Subcutaneous abdominal adipose tissue (tissue), 5 donors: ENCODE results near the gene GCNA.
"Not testable (repeated sequence)": the region's sequence is repeated elsewhere in the genome, so short reads cannot be mapped to it uniquely, and the experiment has no call there.

Experiments
- H3K27ac ChIP-seq: one replicate; pipeline ENCODE4 v1.7.0; 2013; ENCODE audit warnings: low read depth, mild to moderate bottlenecking, inconsistent platforms, low read length, moderate library complexity
- H3K27me3 ChIP-seq, 5 donors: one replicate each; pipeline ENCODE4 v1.7.0; 2013; ENCODE audit warnings: low read length in 5 of 5, inconsistent platforms in 1 of 5; ENCODE audit not compliant: control insufficient read depth in 5 of 5, insufficient read depth in 4 of 5
- H3K36me3 ChIP-seq, 5 donors: one replicate each; pipeline ENCODE4 v1.7.0; 2013; ENCODE audit warnings: low read length in 5 of 5; ENCODE audit not compliant: control insufficient read depth in 5 of 5, insufficient read depth in 5 of 5
- H3K4me1 ChIP-seq, 5 donors: one replicate each; pipeline ENCODE4 v1.7.0; 2013; ENCODE audit warnings: low read length in 5 of 5, mild to moderate bottlenecking in 3 of 5, moderate library complexity in 1 of 5; ENCODE audit not compliant: control insufficient read depth in 5 of 5, insufficient read depth in 5 of 5
- H3K4me3 ChIP-seq, 5 donors: one replicate each; pipeline ENCODE4 v1.7.0; 2013; ENCODE audit warnings: low read length in 5 of 5, low read depth in 1 of 5
- H3K9ac ChIP-seq, 5 donors: one replicate each; pipeline ENCODE4 v1.7.0; 2013; ENCODE audit warnings: low read length in 5 of 5, mild to moderate bottlenecking in 4 of 5, moderate library complexity in 3 of 5
- H3K9me3 ChIP-seq, 5 donors: one replicate each; pipeline ENCODE4 v1.7.0; 2013; ENCODE audit warnings: low read length in 5 of 5; ENCODE audit not compliant: control insufficient read depth in 5 of 5
- donor health status: healthy.
- donor health status: healthy.
- donor health status: healthy.
- donor health status: healthy.
- donor health status: healthy.

GCNA gene

DNA sequence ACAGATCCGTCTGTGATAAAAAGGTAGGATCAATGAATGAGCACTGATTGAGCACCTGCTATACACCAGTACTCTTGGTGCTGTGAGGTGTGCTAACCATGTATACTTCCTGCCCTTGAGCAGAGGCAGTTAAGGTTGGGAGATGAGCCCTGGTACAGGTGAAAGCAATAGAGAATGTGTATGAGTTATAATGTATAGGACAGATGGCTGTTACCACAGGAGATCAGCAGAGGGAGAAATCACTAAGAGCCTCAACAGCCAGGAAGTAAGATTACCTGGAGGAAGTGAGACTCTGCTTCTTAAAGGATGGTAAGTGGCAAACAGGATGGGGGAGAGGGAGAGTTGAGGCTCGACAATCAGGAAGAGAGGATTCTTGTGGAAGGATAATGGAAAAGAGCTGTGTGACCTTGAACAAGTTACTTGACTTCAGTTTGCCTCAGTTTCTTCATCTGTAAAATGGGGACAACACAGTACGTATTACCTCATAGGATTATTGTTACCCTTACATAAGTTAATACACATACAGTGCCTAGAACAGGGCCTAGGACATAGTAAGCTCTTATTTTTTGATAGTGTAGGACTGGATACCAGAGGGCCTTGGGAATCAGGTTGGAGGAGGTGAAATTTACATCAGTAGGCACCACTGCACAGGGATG is 31.0 kb downstream of the GCNA start:
- Histone ChIP-seq H3K9me3 (peaks cover 0 to 2% (median 0%) of the 10 kb centered on the region in 5 donors), H3K27ac (no peak overlapping the region), H3K27me3 (peaks cover 0 to 18% (median 4%) of the 10 kb centered on the region in 5 donors), H3K4me1 (peaks cover 0 to 12% (median 3%) of the 10 kb centered on the region in 5 donors), H3K36me3 (peaks cover 14 to 72% (median 56%) of the 10 kb centered on the region in 5 donors), H3K4me3 (no peak overlapping the region), H3K9ac (no peak overlapping the region)

DNA sequence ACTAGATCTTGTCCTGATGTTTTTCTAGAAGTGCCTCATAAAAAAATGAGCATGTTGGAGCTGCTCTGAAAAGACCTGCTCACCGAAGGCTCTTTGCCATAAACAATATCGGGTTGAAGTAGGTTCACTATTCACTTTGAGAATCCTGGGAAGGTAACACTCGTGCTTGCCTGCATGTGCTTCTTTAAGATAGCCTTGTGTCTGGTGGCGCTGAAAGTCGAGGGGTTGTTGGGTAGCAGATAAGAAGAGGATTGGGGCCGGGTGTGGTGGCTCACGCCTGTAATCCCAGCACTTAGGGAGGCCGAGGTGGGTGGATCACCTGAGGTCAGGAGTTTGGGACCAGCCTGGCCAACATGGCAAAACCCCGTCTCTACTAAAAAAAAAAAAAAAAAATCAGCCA is 33.5 kb downstream of the GCNA start:
- not testable (repeated sequence) for H3K27ac ChIP-seq
- Histone ChIP-seq H3K36me3 (peaks cover 14 to 56% (median 42%) of the 10 kb centered on the region in 5 donors), H3K27me3 (peaks cover 0 to 20% (median 3%) of the 10 kb centered on the region in 5 donors)

DNA sequence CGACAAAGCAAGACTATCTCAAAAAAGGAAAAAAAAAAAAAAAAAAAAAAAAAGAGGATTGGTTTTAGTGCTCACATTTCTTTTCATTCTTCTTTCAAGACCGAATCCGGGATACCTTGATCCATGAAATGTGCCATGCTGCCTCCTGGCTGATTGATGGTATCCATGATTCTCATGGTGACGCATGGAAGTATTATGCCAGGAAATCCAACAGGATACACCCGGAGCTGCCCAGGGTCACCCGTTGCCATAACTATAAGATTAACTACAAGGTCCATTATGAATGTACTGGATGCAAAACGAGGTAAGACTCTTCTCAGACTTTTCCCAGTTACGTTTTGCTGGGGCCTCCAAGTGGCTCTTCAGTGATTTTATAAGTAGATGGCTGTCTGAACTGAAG is 34.0 kb downstream of the GCNA start:
- Histone ChIP-seq H3K4me3 (no peak overlapping the region), H3K4me1 (peaks cover 0 to 3% (median 0%) of the 10 kb centered on the region in 5 donors), H3K27ac (no peak overlapping the region), H3K27me3 (peaks cover 0 to 22% (median 6%) of the 10 kb centered on the region in 5 donors), H3K36me3 (peaks cover 14 to 54% (median 42%) of the 10 kb centered on the region in 5 donors), H3K9ac (no peak overlapping the region), H3K9me3 (no peaks in the 10 kb centered on the region)

More for the DNA sequence above, 33.5 kb downstream of the GCNA start:
- not testable (repeated sequence) for H3K4me3 ChIP-seq, H3K9me3 ChIP-seq, H3K4me1 ChIP-seq, H3K9ac ChIP-seq

DNA sequence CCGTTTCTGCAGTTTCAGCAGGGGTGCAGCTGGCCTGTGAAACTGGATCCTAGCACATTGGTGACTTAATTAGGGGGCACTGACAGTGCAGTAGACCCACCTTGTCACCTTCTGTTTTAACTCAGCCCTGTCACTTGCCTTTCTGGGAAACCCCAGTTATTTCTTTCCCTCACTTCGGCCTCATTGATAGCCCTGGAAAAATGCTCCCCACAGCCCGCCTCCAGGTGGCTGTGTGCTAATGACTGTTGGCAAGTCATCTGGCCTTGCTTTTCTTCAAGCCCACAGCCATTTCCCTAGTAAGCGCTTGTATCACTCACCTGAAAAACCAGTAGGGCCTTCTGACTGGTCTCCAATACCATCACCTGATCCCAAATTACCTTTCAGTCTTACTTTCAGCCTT is 36.8 kb downstream of the GCNA start:
- Histone ChIP-seq H3K4me3 (no peak overlapping the region), H3K36me3 (peaks cover 5 to 40% (median 28%) of the 10 kb centered on the region in 5 donors)

DNA sequence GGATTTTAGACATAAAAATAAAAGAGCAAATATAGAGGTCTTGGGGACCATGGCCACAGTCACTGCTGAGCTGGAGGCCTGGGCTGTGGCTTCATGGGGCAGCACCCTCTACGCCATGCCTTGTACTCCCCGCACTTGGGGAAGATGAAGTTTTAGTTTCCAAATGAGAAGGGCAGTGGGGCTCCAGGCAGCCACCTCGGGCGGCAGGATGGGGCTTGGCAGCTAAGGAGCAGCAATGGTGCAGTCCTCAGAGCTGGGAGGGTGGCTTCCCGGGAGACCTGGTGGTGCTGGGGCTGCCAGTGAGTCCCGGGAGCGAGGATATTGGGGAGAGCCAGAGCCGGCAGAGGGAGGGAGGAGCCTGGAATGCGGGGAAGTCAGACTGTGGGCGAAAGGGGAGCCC is 37.7 kb downstream of the GCNA start:
- peaks cover 0 to 5% (median 0%) of the 10 kb centered on the region in 5 donors for H3K4me1 ChIP-seq
- peaks cover 5 to 35% (median 21%) of the 10 kb centered on the region in 5 donors for H3K36me3 ChIP-seq
- H3K9ac ChIP-seq = no peak overlapping the region
- H3K4me3 ChIP-seq = no peak overlapping the region
- H3K27me3 ChIP-seq = peaks cover 0 to 25% (median 6%) of the 10 kb centered on the region in 5 donors
- no peak overlapping the region for H3K27ac ChIP-seq
- H3K9me3 ChIP-seq = peaks cover 0 to 4% (median 0%) of the 10 kb centered on the region in 5 donors

More for the DNA sequence above, 36.8 kb downstream of the GCNA start:
- no peak overlapping the region for H3K9ac ChIP-seq
- H3K27ac ChIP-seq = no peak overlapping the region
- peaks cover 0 to 5% (median 0%) of the 10 kb centered on the region in 5 donors for H3K4me1 ChIP-seq
- H3K9me3 ChIP-seq = no peaks in the 10 kb centered on the region
- peaks cover 0 to 22% (median 6%) of the 10 kb centered on the region in 5 donors for H3K27me3 ChIP-seq

DNA sequence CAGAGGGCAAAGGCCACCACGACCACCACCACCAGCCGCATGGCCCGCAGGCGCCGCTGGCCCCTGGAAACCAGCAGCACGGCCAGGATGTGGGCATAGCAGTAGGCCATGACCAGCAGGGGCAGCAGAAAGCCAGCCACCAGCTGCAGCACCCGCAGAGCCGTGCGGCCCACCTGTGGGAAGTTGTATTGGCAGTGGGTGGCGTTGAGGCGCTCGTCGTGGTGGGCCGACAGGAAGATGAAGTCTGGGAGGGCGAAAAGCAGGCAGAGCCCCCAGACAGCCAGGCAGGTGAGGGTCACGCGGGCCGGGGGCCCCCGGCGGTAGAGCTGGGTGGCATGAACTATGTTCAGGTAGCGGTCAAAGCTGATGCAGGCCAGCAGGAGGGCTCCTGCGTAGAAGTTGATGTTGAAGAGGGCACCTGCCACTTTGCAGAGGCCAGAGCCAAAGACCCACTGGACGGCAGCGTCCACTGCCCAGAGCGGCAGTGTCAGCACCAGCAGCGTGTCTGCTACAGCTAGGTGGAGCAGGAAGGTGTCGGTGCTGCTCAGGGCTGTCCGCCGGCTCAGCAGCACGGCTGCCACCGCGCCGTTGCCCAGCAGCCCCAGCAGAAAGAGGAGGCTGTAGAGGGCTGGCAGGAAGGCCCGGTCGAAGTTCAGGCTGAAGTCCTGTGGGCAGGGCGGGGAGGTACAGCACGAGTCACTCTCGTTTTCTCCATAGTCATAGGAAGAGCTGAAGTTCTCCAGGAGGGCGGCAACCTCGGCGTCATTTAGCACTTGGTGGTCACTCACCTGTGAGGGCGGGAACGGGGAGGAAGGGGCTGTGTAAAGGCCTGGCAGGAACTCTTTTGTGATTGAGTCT is 38.7 kb downstream of the GCNA start:
- peaks cover 0 to 25% (median 8%) of the 10 kb centered on the region in 5 donors for H3K27me3 ChIP-seq
- H3K4me3 ChIP-seq = peak overlapping the region in 1 of 5 donors; percentile 26
- peaks cover 0 to 8% (median 5%) of the 10 kb centered on the region in 5 donors for H3K4me1 ChIP-seq
- H3K9me3 ChIP-seq = peaks cover 0 to 4% (median 0%) of the 10 kb centered on the region in 5 donors
- peaks cover 5 to 26% (median 15%) of the 10 kb centered on the region in 5 donors for H3K36me3 ChIP-seq
- no peak overlapping the region for H3K27ac ChIP-seq
- no peak overlapping the region for H3K9ac ChIP-seq

DNA sequence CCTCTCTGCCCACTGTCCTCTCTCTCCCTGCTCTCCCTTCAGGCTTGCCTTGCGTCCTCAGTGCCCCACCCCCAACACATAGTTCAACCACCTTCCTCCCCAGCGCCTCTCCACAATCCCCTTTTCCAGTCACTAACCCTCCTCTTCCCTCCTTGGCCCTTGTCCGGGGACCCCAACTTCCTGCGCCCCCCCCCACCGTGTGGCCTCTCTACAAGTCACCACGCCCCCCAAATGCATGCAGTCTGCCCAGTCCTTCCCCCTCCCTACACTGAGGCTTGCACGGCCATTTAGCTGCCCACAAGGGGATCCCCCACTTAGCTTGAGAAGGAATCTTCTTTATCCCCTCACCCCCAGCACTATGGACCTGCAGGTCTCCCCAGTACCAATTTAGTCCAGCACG is 39.5 kb downstream of the GCNA start:
- H3K4me3 ChIP-seq = peak overlapping the region in 1 of 5 donors; percentile 26
- H3K27ac ChIP-seq = no peak overlapping the region
- no peak overlapping the region for H3K9ac ChIP-seq
- H3K36me3 ChIP-seq = peaks cover 1 to 20% (median 9%) of the 10 kb centered on the region in 5 donors
- peaks cover 0 to 4% (median 0%) of the 10 kb centered on the region in 5 donors for H3K9me3 ChIP-seq
- H3K4me1 ChIP-seq = peaks cover 0 to 16% (median 13%) of the 10 kb centered on the region in 5 donors
- peaks cover 0 to 25% (median 8%) of the 10 kb centered on the region in 5 donors for H3K27me3 ChIP-seq

DNA sequence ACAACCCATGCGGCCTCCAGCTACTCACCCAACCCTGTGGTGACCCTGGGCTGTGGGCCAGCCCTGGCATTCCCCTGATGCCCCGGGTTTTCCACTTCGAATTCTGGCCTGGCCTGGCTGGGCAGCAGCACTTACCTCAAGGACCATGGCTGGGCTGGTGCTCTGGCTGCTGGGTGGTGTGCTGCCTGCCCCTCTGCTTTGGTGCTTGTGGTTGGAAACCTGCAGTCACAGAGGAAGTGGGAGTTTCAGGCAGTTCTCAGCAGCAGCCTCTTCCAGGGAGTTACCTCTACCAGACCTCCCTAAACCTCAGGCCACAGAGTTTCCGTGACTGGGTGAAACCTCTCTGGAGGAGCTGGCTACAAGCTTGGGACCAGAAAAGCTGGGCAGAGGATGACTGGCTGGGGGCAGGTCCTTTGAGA is 40.1 kb downstream of the GCNA start, which contains the start of gene CXCR3:
Gene CXCR3, minus strand, starts transcription at position 209 of the 419 bp plus-strand sequence. Its CDS starts 62 bp downstream, at position 147.
- Histone ChIP-seq H3K9me3 (peaks cover 0 to 4% (median 0%) of the 10 kb centered on the region in 5 donors), H3K27ac (no peak within 1 kb of the TSS), H3K27me3 (peaks cover 0 to 25% (median 8%) of the 10 kb centered on the region in 5 donors), H3K4me1 (peaks cover 3 to 21% (median 19%) of the 10 kb centered on the region in 5 donors), H3K4me3 (peak within 1 kb of the TSS in 1 of 5 donors; percentile 26), H3K36me3 (peaks cover 0 to 15% (median 4%) of the 10 kb centered on the region in 5 donors), H3K9ac (no peak within 1 kb of the TSS)

DNA sequence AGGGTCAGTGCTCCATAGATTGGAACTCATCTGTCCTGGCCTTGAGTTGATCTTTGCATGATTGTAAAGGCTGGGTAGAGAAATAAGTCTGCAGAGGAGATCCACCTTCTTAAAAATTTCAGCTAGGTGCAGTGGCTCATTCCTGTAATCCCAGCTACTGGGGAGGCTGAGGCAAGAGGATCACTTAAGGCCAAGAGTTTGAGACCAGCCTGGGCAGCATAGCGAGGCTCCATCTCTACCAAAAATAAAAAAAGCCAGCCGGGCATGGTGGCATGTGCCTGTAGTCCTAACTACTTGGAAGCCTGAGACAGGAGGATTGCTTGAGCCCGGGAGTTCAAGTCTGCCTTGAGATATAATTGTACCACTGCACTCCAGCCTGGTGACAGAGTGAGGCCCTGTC is 40.5 kb downstream of the GCNA start:
- peaks cover 0 to 10% (median 0%) of the 10 kb centered on the region in 5 donors for H3K36me3 ChIP-seq
- H3K9ac ChIP-seq = no peak overlapping the region
- peaks cover 4 to 26% (median 24%) of the 10 kb centered on the region in 5 donors for H3K4me1 ChIP-seq
- peaks cover 0 to 4% (median 0%) of the 10 kb centered on the region in 5 donors for H3K9me3 ChIP-seq
- peaks cover 0 to 25% (median 8%) of the 10 kb centered on the region in 5 donors for H3K27me3 ChIP-seq
- no peak overlapping the region for H3K27ac ChIP-seq
- H3K4me3 ChIP-seq = no peak overlapping the region
